IMR-90 (cell line): Measurements from ENCODE around the gene PLIN5. TPM values are rescaled to one million over a fixed set of nuclear protein-coding genes. Genes with fewer than 3 reads are reported as not detected.

Experiments used
- ATAC-seq: fragments of 200-7000 bp; cut with Tn5 transposase; 2 replicates; pipeline ENCODE4 v1.9.1; 2020; ENCODE audit warnings: low read depth, mild to moderate bottlenecking, moderate library complexity
- BruUV-seq: library from RNA; stranded (reverse); fragments of 400-500 nt; replicated peaks from 2 replicates; lab custom pipeline; 2021; lab: Mats Ljungman, UMichigan
- CTCF ChIA-PET: fragments of 300-600 bp; formaldehyde crosslinking; extraction: SDS; loops from one replicate; lab custom pipeline; 2021; ENCODE audit warnings: antibody characterized with exemption; lab: Yijun Ruan, JAX
- POLR2A ChIA-PET: fragments of 300-600 bp; sonication (Branson Sonifier 250); formaldehyde crosslinking; loops from one replicate; lab custom pipeline; 2022; ENCODE audit warnings: antibody characterized with exemption; ENCODE audit not compliant: unreplicated experiment; lab: Charles Lee
- DNase-seq: peaks from one replicate; pipeline ENCODE4 v3.0.0; 2013
- H2AFZ ChIP-seq: replicated peaks from 2 replicates; pipeline ENCODE3; 2013; ENCODE audit warnings: low read length, mild to moderate bottlenecking; ENCODE audit not compliant: poor library complexity
- H2AK5ac ChIP-seq: 2 replicates; pipeline ENCODE4 v1.6.1; 2013; ENCODE audit warnings: low read depth, low read length, inconsistent platforms
- H2AK9ac ChIP-seq: replicated peaks from 2 replicates; pipeline ENCODE3; 2013; ENCODE audit warnings: mild to moderate bottlenecking, low read depth, low read length, moderate library complexity; ENCODE audit not compliant: poor library complexity
- H2BK120ac ChIP-seq: 2 replicates; pipeline ENCODE4 v1.6.1; 2013; ENCODE audit warnings: low read depth, low read length, inconsistent platforms
- H2BK15ac ChIP-seq: 3 replicates; pipeline ENCODE4 v1.6.1; 2013; ENCODE audit warnings: low read depth, low read length, inconsistent platforms
- H2BK20ac ChIP-seq: 2 replicates; pipeline ENCODE4 v1.6.1; 2013; ENCODE audit warnings: low read depth, mild to moderate bottlenecking, inconsistent platforms, low read length, moderate library complexity
- H2BK5ac ChIP-seq: 2 replicates; pipeline ENCODE4 v1.6.1; 2013; ENCODE audit warnings: mild to moderate bottlenecking, low read depth, low read length, inconsistent platforms; ENCODE audit not compliant: poor library complexity, severe bottlenecking
- H3K14ac ChIP-seq: replicated peaks from 2 replicates; pipeline ENCODE4 v1.6.1; 2013; ENCODE audit warnings: low read depth, low read length, inconsistent platforms
- H3K18ac ChIP-seq: 2 replicates; pipeline ENCODE4 v1.6.1; 2013; ENCODE audit warnings: low read depth, low read length, control low read depth
- H3K23ac ChIP-seq: 2 replicates; pipeline ENCODE4 v1.6.1; 2013; ENCODE audit warnings: low read depth, low read length, inconsistent platforms
- H3K27ac ChIP-seq: 2 replicates; pipeline ENCODE4 v1.5.1; 2013; ENCODE audit warnings: mild to moderate bottlenecking, control low read depth, low read length; ENCODE audit not compliant: insufficient read depth
- H3K27me3 ChIP-seq: 2 replicates; pipeline ENCODE4 v1.6.1; 2013; ENCODE audit warnings: low read length; ENCODE audit not compliant: control insufficient read depth, insufficient read depth
- H3K36me3 ChIP-seq: 2 replicates; pipeline ENCODE4 v1.6.1; 2013; ENCODE audit warnings: low read length, mixed read lengths; ENCODE audit not compliant: control insufficient read depth, insufficient read depth
- H3K4ac ChIP-seq: 2 replicates; pipeline ENCODE4 v1.6.1; 2013; ENCODE audit warnings: low read depth, low read length, inconsistent platforms
- H3K4me1 ChIP-seq: 2 replicates; pipeline ENCODE4 v1.6.1; 2013; ENCODE audit warnings: low read length, mixed read lengths; ENCODE audit not compliant: control insufficient read depth, insufficient read depth
- H3K4me2 ChIP-seq: 2 replicates; pipeline ENCODE4 v1.6.1; 2013; ENCODE audit warnings: low read depth, mild to moderate bottlenecking, control low read depth, low read length, moderate library complexity
- H3K4me3 ChIP-seq: 2 replicates; pipeline ENCODE4 v1.5.1; 2013; ENCODE audit warnings: low read depth, mild to moderate bottlenecking, control low read depth, low read length, moderate library complexity; ENCODE audit not compliant: insufficient read depth
- H3K56ac ChIP-seq: 2 replicates; pipeline ENCODE4 v1.6.1; 2013; ENCODE audit warnings: low read length, inconsistent platforms; ENCODE audit not compliant: insufficient read depth; ENCODE audit errors: extremely low read depth
- H3K79me1 ChIP-seq, 2 experiments: 2 replicates each; pipeline ENCODE4 v1.6.1; 2013; ENCODE audit warnings: low read length in 2 of 2, inconsistent platforms in 1 of 2, low read depth in 1 of 2
- H3K9ac ChIP-seq: 2 replicates; pipeline ENCODE4 v1.6.1; 2013; ENCODE audit warnings: low read depth, low read length, control low read depth
- H3K9me1 ChIP-seq: 2 replicates; pipeline ENCODE4 v1.6.1; 2013; ENCODE audit warnings: low read length, inconsistent platforms; ENCODE audit not compliant: insufficient read depth
- H3K9me3 ChIP-seq: 2 replicates; pipeline ENCODE4 v1.6.1; 2013; ENCODE audit warnings: low read length; ENCODE audit not compliant: control insufficient read depth, insufficient read depth
- H4K20me1 ChIP-seq: 2 replicates; pipeline ENCODE4 v1.6.1; 2013; ENCODE audit warnings: low read length, inconsistent platforms; ENCODE audit not compliant: insufficient read depth
- H4K5ac ChIP-seq: 2 replicates; pipeline ENCODE4 v1.6.1; 2013; ENCODE audit warnings: mild to moderate bottlenecking, low read depth, low read length, control low read depth
- H4K8ac ChIP-seq, 2 experiments: 2 replicates each; pipeline ENCODE4 v1.6.1; 2013; ENCODE audit warnings: low read depth in 2 of 2, low read length in 2 of 2, control low read depth in 1 of 2, inconsistent platforms in 1 of 2
- H4K91ac ChIP-seq: 2 replicates; pipeline ENCODE4 v1.6.1; 2013; ENCODE audit warnings: low read depth, low read length, inconsistent platforms; ENCODE audit not compliant: insufficient read depth
- BHLHE40 ChIP-seq: fragments of 150-350 bp; IDR thresholded peaks from 2 replicates; pipeline ENCODE4 v1.6.1; 2016; ENCODE audit warnings: mild to moderate bottlenecking, low read depth, low read length
- CHD1 ChIP-seq: IDR thresholded peaks from 2 replicates; pipeline ENCODE4 v1.6.1; 2012; ENCODE audit warnings: low read depth, low read length, improper control_type of control experiment
- CTCF ChIP-seq: conservative IDR thresholded peaks from 2 replicates; pipeline ENCODE4 v1.5.1; 2012; ENCODE audit warnings: mild to moderate bottlenecking, low read depth, low read length, improper control_type of control experiment
- FOS ChIP-seq: fragments of 150-350 bp; IDR thresholded peaks from 2 replicates; pipeline ENCODE4 v1.6.1; 2016; ENCODE audit warnings: low read depth, low read length
- MAFK ChIP-seq: IDR thresholded peaks from 2 replicates; pipeline ENCODE4 v1.6.1; 2012; ENCODE audit warnings: low read depth, low read length, improper control_type of control experiment
- MAZ ChIP-seq: IDR thresholded peaks from 2 replicates; pipeline ENCODE4 v1.6.1; 2012; ENCODE audit warnings: low read depth, mild to moderate bottlenecking, low read length, improper control_type of control experiment, moderate library complexity, borderline replicate concordance
- WGBS, 2 experiments: methylation state at CpG; one replicate each; pipeline versions ENCODE4 v1.1.5 to v1.1.7; 2013; ENCODE audit warnings: missing lambda C conversion rate in 2 of 2; ENCODE audit not compliant: insufficient read length in 1 of 2; ENCODE audit errors: extremely low coverage in 2 of 2; 5-methylcytosine and 5-hydroxymethylcytosine counted together
- dilution Hi-C: fragments of 300-500 bp; cut with HindIII; formaldehyde crosslinking; loops from one replicate; pipeline ENCODE4 v1.14.3; 2018; ENCODE audit warnings: low sequenced_read_pairs; ENCODE audit not compliant: unreplicated experiment
- in situ Hi-C: fragments of 300-500 bp; cut with MboI; formaldehyde crosslinking; loops from 3 replicates; pipeline ENCODE4 v1.14.3; 2019; ENCODE audit warnings: low sequenced_read_pairs, inconsistent platforms, mixed read lengths
- intact Hi-C: fragments of 100-400 bp; cut with micrococcal nuclease; formaldehyde crosslinking; loops from 2 replicates; pipeline ENCODE4 v1.10.0; 2022
- polyA plus RNA-seq, 3 experiments: library from polyadenylated mRNA; depleted of rRNA; stranded (reverse); fragments of >200 nt; gene quantifications; 2 replicates each; pipeline ENCODE4 v1.2.3, GENCODE V29; 2012; ENCODE audit warnings: low replicate concordance in 1 of 3
- total RNA-seq: library from RNA; depleted of rRNA; stranded (reverse); fragments of >200 nt; gene quantifications from 2 replicates; pipeline ENCODE4 v1.2.3, GENCODE V29; 2012
- TF ChIP-seq, protein P1 (sequence below): fragments of 150-350 bp; IDR thresholded peaks from 2 replicates; pipeline ENCODE4 v1.6.1; 2016; ENCODE audit warnings: low read depth, mild to moderate bottlenecking, low read length, moderate library complexity, borderline replicate concordance

Gene PLIN5
- total and polyA plus RNA-seq, 2 of the 4 experiments (the other 2 are of a cell fraction) = not detected

DNA sequence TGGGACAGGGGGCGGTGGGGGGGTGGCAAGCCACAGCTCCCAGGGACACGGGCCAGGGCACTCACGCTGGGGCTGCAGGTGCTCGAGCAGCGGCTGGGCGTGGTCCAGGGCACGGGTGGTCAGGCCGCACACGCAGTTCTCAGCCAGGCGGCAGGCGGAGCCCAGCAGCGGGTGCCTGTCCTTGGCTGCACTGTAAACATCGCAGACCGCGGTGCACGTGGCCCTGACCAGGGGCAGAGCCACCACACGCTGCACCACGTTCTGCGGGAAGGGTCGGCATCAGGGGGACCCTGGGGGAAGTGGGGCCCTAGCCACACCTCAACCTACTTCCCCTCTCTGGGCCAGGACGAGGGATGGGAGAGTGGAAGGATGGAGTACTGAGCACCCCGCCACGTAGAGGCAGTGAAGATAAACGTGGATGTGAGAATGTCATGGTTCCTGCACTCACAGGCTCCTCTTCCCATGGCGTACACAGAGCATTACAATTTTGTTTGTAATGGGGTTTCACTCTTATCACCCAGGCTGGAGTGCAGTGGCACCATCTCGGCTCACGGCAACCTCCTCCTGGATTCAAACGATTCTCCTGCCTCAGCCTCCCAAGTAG lies 3.4 kb downstream of the PLIN5 start:
- no peak for TF ChIP-seq CHD1
- no peak for TF ChIP-seq CTCF
- no peak for TF ChIP-seq FOS
- no peak for TF ChIP-seq MAFK
- no peak for TF ChIP-seq BHLHE40
- TF ChIP-seq MAZ = no peak
- TF ChIP-seq, protein P1, sequence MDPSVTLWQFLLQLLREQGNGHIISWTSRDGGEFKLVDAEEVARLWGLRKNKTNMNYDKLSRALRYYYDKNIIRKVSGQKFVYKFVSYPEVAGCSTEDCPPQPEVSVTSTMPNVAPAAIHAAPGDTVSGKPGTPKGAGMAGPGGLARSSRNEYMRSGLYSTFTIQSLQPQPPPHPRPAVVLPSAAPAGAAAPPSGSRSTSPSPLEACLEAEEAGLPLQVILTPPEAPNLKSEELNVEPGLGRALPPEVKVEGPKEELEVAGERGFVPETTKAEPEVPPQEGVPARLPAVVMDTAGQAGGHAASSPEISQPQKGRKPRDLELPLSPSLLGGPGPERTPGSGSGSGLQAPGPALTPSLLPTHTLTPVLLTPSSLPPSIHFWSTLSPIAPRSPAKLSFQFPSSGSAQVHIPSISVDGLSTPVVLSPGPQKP = no peak
- no peaks in the 10 kb centered on the region for H3K36me3 ChIP-seq
- H2AK9ac ChIP-seq = peak overlapping the region; percentile 37
- H2BK5ac ChIP-seq = no peak overlapping the region
- no peak overlapping the region for H3K4me2 ChIP-seq
- no peak overlapping the region for H2BK120ac ChIP-seq
- no peak overlapping the region for H3K56ac ChIP-seq
- H4K8ac ChIP-seq = no peak overlapping the region
- H2BK20ac ChIP-seq = no peak overlapping the region
- no peak overlapping the region for H4K5ac ChIP-seq
- no peak overlapping the region for H3K18ac ChIP-seq
- H3K9me3 ChIP-seq = no peaks in the 10 kb centered on the region
- POLR2A ChIA-PET = no interaction called here
- no peak overlapping the region for H3K4me3 ChIP-seq
- H3K14ac ChIP-seq = no peak overlapping the region
- CTCF ChIA-PET = no interaction called here
- no peaks in the 10 kb centered on the region; the same call in 1 of the 2 replicates for H4K20me1 ChIP-seq
- no peak overlapping the region for H3K9ac ChIP-seq
- no TSS peak for BruUV-seq
- in situ Hi-C loops (no loop called here), intact Hi-C loops (no loop called here), dilution Hi-C loops (no loop called here)
- no peaks in the 10 kb centered on the region; the same call in 1 of the 2 replicates for H3K4me1 ChIP-seq
- H3K9me1 ChIP-seq = no peaks in the 10 kb centered on the region
- no peak overlapping the region for H4K91ac ChIP-seq
- peaks cover 39% of the 10 kb centered on the region for H3K27me3 ChIP-seq
- H3K27ac ChIP-seq = no peak overlapping the region
- DNase-seq (no peak), ATAC-seq (no peak)
- 69% methylated on average over 12 of the region's 28 CpGs; no CpG with 5 or more reads in 1 of the 2 experiments for WGBS, 2 experiments
- H3K4ac ChIP-seq = no peak overlapping the region
- H3K79me1 ChIP-seq = no peaks in the 10 kb centered on the region
- H2AFZ ChIP-seq = no peak overlapping the region
- H3K23ac ChIP-seq = no peak overlapping the region
- no peak overlapping the region for H2BK15ac ChIP-seq
- no peak overlapping the region for H2AK5ac ChIP-seq
